GM23338 (cell line): ENCODE results near the gene PLD1. TPM values are rescaled to one million over a fixed set of nuclear protein-coding genes. Genes with fewer than 3 reads are reported as not detected.

Source experiments
- ATAC-seq: fragments of 200-7000 bp; cut with Tn5 transposase; 3 replicates; pipeline ENCODE4 v1.9.1; 2020
- DNase-seq: peaks from one replicate; pipeline ENCODE4 v3.0.0-alpha.2; 2015; ENCODE audit warnings: low spot score
- H2AFZ ChIP-seq: fragments of 200-600 bp; sonication (generic); 2 replicates; pipeline ENCODE4 v1.8.0; 2016; ENCODE audit warnings: antibody characterized with exemption, mild to moderate bottlenecking, moderate library complexity
- H3F3A ChIP-seq: fragments of 200-600 bp; sonication (generic); replicated peaks from 2 replicates; pipeline ENCODE4 v1.8.0; 2017; ENCODE audit warnings: antibody characterized with exemption, mixed run types, low read depth
- H3K27ac ChIP-seq: fragments of 200-600 bp; sonication (generic); 2 replicates; pipeline ENCODE4 v1.6.1; 2016; ENCODE audit warnings: low read depth
- H3K27me3 ChIP-seq: fragments of 200-600 bp; sonication (generic); 2 replicates; pipeline ENCODE4 v1.8.0; 2016; ENCODE audit warnings: mild to moderate bottlenecking, mixed run types, moderate library complexity; ENCODE audit not compliant: insufficient read depth
- H3K36me3 ChIP-seq: fragments of 200-600 bp; sonication (generic); 2 replicates; pipeline ENCODE4 v1.8.0; 2016; ENCODE audit warnings: mild to moderate bottlenecking; ENCODE audit not compliant: insufficient read depth
- H3K4me1 ChIP-seq: fragments of 200-600 bp; sonication (generic); 2 replicates; pipeline ENCODE4 v1.8.0; 2016; ENCODE audit warnings: mild to moderate bottlenecking, moderate library complexity; ENCODE audit not compliant: insufficient read depth
- H3K4me2 ChIP-seq: fragments of 200-600 bp; sonication (generic); 2 replicates; pipeline ENCODE4 v1.7.1; 2017; ENCODE audit warnings: mixed run types
- H3K4me3 ChIP-seq: fragments of 200-600 bp; sonication (generic); 2 replicates; pipeline ENCODE4 v1.6.1; 2016; ENCODE audit warnings: mixed run types
- H3K79me2 ChIP-seq: fragments of 200-600 bp; sonication (generic); replicated peaks from 2 replicates; pipeline ENCODE4 v1.8.0; 2017; ENCODE audit warnings: mild to moderate bottlenecking; ENCODE audit not compliant: insufficient read depth
- H3K9me2 ChIP-seq: fragments of 200-600 bp; sonication (generic); 2 replicates; pipeline ENCODE4 v1.8.0; 2017; ENCODE audit not compliant: insufficient read depth
- H4K20me1 ChIP-seq: fragments of 200-600 bp; sonication (generic); replicated peaks from 2 replicates; pipeline ENCODE4 v1.8.0; 2017; ENCODE audit warnings: mild to moderate bottlenecking; ENCODE audit not compliant: insufficient read depth
- H3K27ac Mint-ChIP-seq: 2 replicates; pipeline ENCODE4 v1.8.0; 2020; ENCODE audit warnings: inconsistent platforms, mild to moderate bottlenecking, moderate library complexity, mixed read lengths
- H3K27me3 Mint-ChIP-seq: 3 replicates; pipeline ENCODE4 v1.8.0; 2022; ENCODE audit warnings: low read depth, mild to moderate bottlenecking, moderate library complexity, mixed read lengths, inconsistent platforms; ENCODE audit not compliant: insufficient read depth, poor library complexity
- H3K36me3 Mint-ChIP-seq: 3 replicates; pipeline ENCODE4 v1.8.0; 2021; ENCODE audit warnings: low read depth, mild to moderate bottlenecking, inconsistent platforms, moderate library complexity, mixed read lengths
- H3K4me1 Mint-ChIP-seq: 3 replicates; pipeline ENCODE4 v1.8.0; 2020; ENCODE audit warnings: mild to moderate bottlenecking, inconsistent platforms, mixed read lengths
- H3K4me3 Mint-ChIP-seq: 3 replicates; pipeline ENCODE4 v1.8.0; 2021; ENCODE audit warnings: moderate library complexity, mild to moderate bottlenecking, inconsistent platforms, mixed read lengths
- H3K9me3 Mint-ChIP-seq: 3 replicates; pipeline ENCODE4 v1.8.0; 2020; ENCODE audit warnings: moderate library complexity, mild to moderate bottlenecking, inconsistent platforms, mixed read lengths
- CREB1 ChIP-seq: fragments of 250-450 bp; sonication (Bioruptor Pico); IDR thresholded peaks from 2 replicates; pipeline ENCODE4 v1.5.0; 2020; ENCODE audit warnings: low read depth, mild to moderate bottlenecking, moderate library complexity
- CTCF ChIP-seq, 2 experiments: fragments of 200-600 bp in 1 of 2; sonication (generic) in 1 of 2; conservative IDR thresholded peaks; 2 replicates each; pipeline versions ENCODE4 v1.5.1 to v1.6.1; 2016 to 2017; ENCODE audit warnings: antibody characterized with exemption in 2 of 2, low read depth in 2 of 2, mild to moderate bottlenecking in 2 of 2, moderate library complexity in 1 of 2
- ETS1 ChIP-seq: IDR thresholded peaks from 2 replicates; pipeline ENCODE4 v1.6.1; 2016; ENCODE audit warnings: antibody characterized with exemption
- EZH2 ChIP-seq: fragments of 200-600 bp; sonication (generic); IDR thresholded peaks from one replicate; pipeline ENCODE4 v1.8.0; 2017; ENCODE audit warnings: antibody characterized with exemption, mild to moderate bottlenecking, low read depth; ENCODE audit not compliant: unreplicated experiment
- EZH2phosphoT487 ChIP-seq: fragments of 200-600 bp; sonication (generic); IDR thresholded peaks from one replicate; pipeline ENCODE4 v1.8.1; 2018; ENCODE audit warnings: antibody characterized with exemption; ENCODE audit not compliant: unreplicated experiment
- NANOG ChIP-seq: IDR thresholded peaks from 2 replicates; pipeline ENCODE4 v1.6.1; 2016; ENCODE audit warnings: antibody characterized with exemption, borderline replicate concordance
- POLR2AphosphoS5 ChIP-seq: IDR thresholded peaks from 2 replicates; pipeline ENCODE4 v1.6.1; 2016; ENCODE audit warnings: antibody characterized with exemption, low read depth
- STAT1 ChIP-seq: IDR thresholded peaks from one replicate; pipeline ENCODE4 v1.6.1; 2016; ENCODE audit warnings: antibody characterized with exemption; ENCODE audit not compliant: unreplicated experiment
- ZNF114 ChIP-seq: fragments of 250-450 bp; sonication (Bioruptor Pico); IDR thresholded peaks from 2 replicates; pipeline ENCODE4 v1.5.0; 2020; ENCODE audit warnings: mild to moderate bottlenecking, moderate library complexity
- ZNF331 ChIP-seq: fragments of 250-450 bp; sonication (Bioruptor Pico); IDR thresholded peaks from 2 replicates; pipeline ENCODE4 v1.5.0; 2020; ENCODE audit warnings: low read depth, mild to moderate bottlenecking, moderate library complexity
- polyA plus RNA-seq: library from polyadenylated mRNA; unstranded; fragments of >200 nt; fragmentation: Nextera tagmentation; extraction: Ambion mirVana; gene quantifications from 2 replicates; pipeline ENCODE4 v1.2.1, GENCODE V29; 2016
- total RNA-seq: library from RNA; depleted of rRNA; stranded (reverse); fragments of >200 nt; shearing (Covaris generic); gene quantifications from 2 replicates; pipeline ENCODE4 v1.2.3, GENCODE V29; 2014
- TF ChIP-seq, protein P1 (sequence below): IDR thresholded peaks from one replicate; pipeline ENCODE4 v1.6.1; 2018; ENCODE audit warnings: antibody characterized with exemption; ENCODE audit not compliant: unreplicated experiment

The PLD1 gene
- total and polyA plus RNA-seq, 2 experiments from 2014 or later: 1.4 to 2.2 TPM

DNA sequence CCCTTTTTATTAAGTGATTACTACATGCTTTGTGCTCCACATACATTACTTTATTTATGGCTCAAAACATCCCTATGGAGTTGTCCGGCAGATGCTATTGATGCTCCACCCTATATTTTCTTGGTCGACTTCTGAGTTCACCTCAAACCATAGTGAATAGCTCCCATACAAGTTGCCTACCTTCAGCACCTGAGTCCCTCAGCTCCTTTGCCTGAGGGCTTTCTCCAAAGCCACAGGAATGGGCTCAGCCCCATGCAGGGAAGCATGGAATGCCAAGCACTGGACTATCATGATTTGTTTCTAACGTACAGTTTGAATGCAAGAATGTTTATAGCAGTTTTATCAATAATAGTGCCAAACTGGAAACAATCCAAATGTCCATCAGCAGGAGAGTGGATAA, 225.2 kb downstream of the PLD1 start:
- Histone ChIP-seq H4K20me1 (no peaks in the 10 kb centered on the region), H3F3A (no peaks in the 10 kb centered on the region), H3K4me2 (no peak overlapping the region), H3K4me1 (no peaks in the 10 kb centered on the region), H2AFZ (no peak overlapping the region), H3K36me3 (no peaks in the 10 kb centered on the region), H3K9me2 (no peaks in the 10 kb centered on the region), H3K27me3 (no peaks in the 10 kb centered on the region), H3K27ac (no peak overlapping the region), H3K79me2 (no peaks in the 10 kb centered on the region), H3K4me3 (no peak overlapping the region)
- TF ChIP-seq ETS1 (no peak), STAT1 (no peak), POLR2AphosphoS5 (no peak), NANOG (no peak), EZH2 (no peak), ZNF331 (CRISPR knock-in tag) (no peak), CREB1 (CRISPR knock-in tag) (no peak), EZH2phosphoT487 (no peak), ZNF114 (CRISPR knock-in tag) (no peak), CTCF (conservative IDR thresholded peaks at IDR 0.05; ENCODE audit: low read depth in 2 of 2) (no peak)
- TF ChIP-seq, protein P1, sequence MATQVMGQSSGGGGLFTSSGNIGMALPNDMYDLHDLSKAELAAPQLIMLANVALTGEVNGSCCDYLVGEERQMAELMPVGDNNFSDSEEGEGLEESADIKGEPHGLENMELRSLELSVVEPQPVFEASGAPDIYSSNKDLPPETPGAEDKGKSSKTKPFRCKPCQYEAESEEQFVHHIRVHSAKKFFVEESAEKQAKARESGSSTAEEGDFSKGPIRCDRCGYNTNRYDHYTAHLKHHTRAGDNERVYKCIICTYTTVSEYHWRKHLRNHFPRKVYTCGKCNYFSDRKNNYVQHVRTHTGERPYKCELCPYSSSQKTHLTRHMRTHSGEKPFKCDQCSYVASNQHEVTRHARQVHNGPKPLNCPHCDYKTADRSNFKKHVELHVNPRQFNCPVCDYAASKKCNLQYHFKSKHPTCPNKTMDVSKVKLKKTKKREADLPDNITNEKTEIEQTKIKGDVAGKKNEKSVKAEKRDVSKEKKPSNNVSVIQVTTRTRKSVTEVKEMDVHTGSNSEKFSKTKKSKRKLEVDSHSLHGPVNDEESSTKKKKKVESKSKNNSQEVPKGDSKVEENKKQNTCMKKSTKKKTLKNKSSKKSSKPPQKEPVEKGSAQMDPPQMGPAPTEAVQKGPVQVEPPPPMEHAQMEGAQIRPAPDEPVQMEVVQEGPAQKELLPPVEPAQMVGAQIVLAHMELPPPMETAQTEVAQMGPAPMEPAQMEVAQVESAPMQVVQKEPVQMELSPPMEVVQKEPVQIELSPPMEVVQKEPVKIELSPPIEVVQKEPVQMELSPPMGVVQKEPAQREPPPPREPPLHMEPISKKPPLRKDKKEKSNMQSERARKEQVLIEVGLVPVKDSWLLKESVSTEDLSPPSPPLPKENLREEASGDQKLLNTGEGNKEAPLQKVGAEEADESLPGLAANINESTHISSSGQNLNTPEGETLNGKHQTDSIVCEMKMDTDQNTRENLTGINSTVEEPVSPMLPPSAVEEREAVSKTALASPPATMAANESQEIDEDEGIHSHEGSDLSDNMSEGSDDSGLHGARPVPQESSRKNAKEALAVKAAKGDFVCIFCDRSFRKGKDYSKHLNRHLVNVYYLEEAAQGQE: no peak
- Mint-ChIP-seq H3K27me3 (peaks cover 3% of the 10 kb centered on the region), H3K9me3 (no peaks in the 10 kb centered on the region), H3K4me3 (no peak overlapping the region), H3K36me3 (no peaks in the 10 kb centered on the region), H3K27ac (no peak overlapping the region), H3K4me1 (peaks cover 2% of the 10 kb centered on the region; the same call in 2 of the 3 replicates)
- no peak for ATAC-seq
- DNase-seq: no peak
